Right cardiac atrium (tissue), 5 donors: ENCODE data around the gene PHC2. TPM values are rescaled to one million over a fixed set of nuclear protein-coding genes. Genes with fewer than 3 reads are reported as not detected.

Experiments
- ATAC-seq, 2 donors: fragments of 200-7000 bp; cut with Tn5 transposase; one replicate each; pipeline versions ENCODE4 v1.8.0 to v1.9.1; 2020; ENCODE audit warnings: moderate library complexity in 2 of 2, mild to moderate bottlenecking in 1 of 2
- DNase-seq, 3 donors: peaks; one replicate each; pipeline ENCODE4 v3.0.0-alpha.2; 2020
- H3K27ac ChIP-seq: one replicate; pipeline ENCODE4 v1.5.1; 2013; ENCODE audit warnings: mild to moderate bottlenecking, low read length, control low read depth, moderate library complexity
- H3K27me3 ChIP-seq: one replicate; pipeline ENCODE4 v1.6.1; 2013; ENCODE audit not compliant: control insufficient read depth, insufficient read depth
- H3K4me1 ChIP-seq: one replicate; pipeline ENCODE4 v1.6.1; 2013; ENCODE audit warnings: low read length; ENCODE audit not compliant: control insufficient read depth, insufficient read depth
- H3K4me3 ChIP-seq: one replicate; pipeline ENCODE4 v1.5.1; 2013; ENCODE audit warnings: low read length, control low read depth
- H3K9me3 ChIP-seq: one replicate; pipeline ENCODE4 v1.6.1; 2013; ENCODE audit warnings: low read length; ENCODE audit not compliant: control insufficient read depth
- WGBS: extraction: QIAGEN DNeasy Blood & Tissue Kit; methylation state at CpG from one replicate; pipeline ENCODE4 v1.1.7; 2013; 5-methylcytosine and 5-hydroxymethylcytosine counted together
- intact Hi-C, 4 donors: fragments of 100-400 bp; cut with DNase I; formaldehyde crosslinking; loops; one replicate each; pipeline versions ENCODE4 v1.11.0 to v1.14.0; 2022 to 2023
- polyA plus RNA-seq: library from polyadenylated mRNA; stranded (reverse); fragments of 200-250 nt; gene quantifications from one replicate; pipeline ENCODE4 v1.2.3, GENCODE V29; 2013
- total RNA-seq, 4 donors: library from RNA; stranded (reverse); fragmentation: NEBNext Ultra II Directional; extraction: Animal tissue kit (Norgen Biotek cat#: 25700); gene quantifications; one replicate each; pipeline ENCODE4 v1.2.1, GENCODE V29; 2021
- donor health status: healthy with polysubstance abuse.
- donor health status: DM: no; HTN: yes; CAD: no.
- donor health status: DM: no; HTN: no; CAD: no.
- donor health status: DM: no; HTN: yes; CAD: no; lungs with severe emphysema.
- donor health status: DM: yes; HTN: yes; CAD: no.

Gene PHC2
- total and polyA plus RNA-seq, 5 donors = 89.3 to 105 (median 97.5) TPM

DNA sequence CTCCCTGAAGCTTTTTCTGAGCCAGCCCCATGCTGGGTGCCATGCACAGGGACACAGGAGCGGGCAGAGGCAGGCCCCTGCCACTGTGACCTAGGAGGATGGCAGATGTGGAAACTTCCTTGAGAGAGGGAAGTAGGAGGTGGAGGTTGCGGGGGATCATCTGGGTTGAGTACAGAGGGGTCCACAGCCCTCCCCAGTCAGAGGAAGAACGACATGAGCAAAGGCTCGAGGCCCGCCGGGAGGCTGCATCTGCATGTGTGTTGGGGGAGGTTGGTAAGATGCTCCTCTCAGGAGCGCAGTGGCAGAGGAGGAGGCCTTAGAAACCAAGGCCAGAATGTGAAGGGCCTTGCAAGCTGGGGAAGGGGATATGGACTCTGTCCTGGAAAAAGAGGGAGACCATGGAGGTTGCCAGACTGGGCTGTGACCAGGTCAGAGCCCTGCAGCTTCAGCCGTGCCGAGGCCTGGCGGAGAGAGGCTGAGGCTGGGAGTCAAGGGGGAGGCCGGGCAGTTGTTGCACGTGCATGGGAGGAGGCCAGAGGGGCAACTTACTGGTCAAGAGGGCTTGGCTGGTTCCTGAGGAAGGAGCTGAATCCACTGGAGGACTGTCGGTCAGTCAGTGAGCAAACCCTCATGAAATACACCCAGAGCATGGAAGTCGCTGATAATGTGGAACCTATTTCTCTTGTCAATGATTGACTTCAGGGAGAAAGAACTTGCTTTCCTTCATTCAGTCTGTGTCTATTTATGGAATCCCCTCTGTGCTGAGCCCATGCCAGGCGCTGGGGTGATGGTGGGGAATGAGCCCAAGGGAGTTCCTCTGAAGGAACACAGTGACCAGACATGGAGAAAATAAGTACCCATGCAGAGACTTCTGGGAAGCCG, 141.7 kb downstream of the PHC2 start:
- Histone ChIP-seq H3K9me3 (no peaks in the 10 kb centered on the region), H3K4me1 (peaks cover 4% of the 10 kb centered on the region), H3K27ac (no peak overlapping the region), H3K27me3 (no peaks in the 10 kb centered on the region), H3K4me3 (no peak overlapping the region)
- 87% methylated on average over 16 of the region's 16 CpGs for WGBS
- ATAC-seq (peak; percentile 26 to 56), DNase-seq (no peak)
- intact Hi-C loops = no loop called here

DNA sequence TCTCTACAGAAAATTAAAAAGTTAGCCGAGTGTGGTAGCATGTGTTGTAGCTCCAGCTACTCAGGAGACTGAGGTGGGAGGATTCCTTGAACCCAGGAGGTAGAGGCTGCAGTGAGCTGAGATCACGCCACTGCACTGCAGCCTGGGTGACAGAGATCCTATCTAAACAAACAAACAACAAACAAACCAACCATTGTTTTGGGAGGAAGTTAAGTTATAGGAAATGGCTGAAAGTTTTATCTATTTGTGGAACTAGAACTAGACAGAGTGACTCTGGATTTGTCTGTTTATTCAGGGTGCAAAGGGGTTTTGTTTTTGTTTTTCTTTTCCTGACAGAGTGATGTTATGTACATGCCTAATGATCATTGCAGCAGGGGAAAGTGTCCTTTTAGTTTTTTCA, 143.6 kb downstream of the PHC2 start:
- Histone ChIP-seq H3K27me3 (no peaks in the 10 kb centered on the region), H3K9me3 (no peaks in the 10 kb centered on the region), H3K4me3 (no peak overlapping the region), H3K4me1 (peaks cover 4% of the 10 kb centered on the region), H3K27ac (peak overlapping the region; percentile 16)
- no peak for ATAC-seq
- intact Hi-C loops = no loop called here
- 68% methylated on average over 2 of the region's 2 CpGs for WGBS
- no peak for DNase-seq

DNA sequence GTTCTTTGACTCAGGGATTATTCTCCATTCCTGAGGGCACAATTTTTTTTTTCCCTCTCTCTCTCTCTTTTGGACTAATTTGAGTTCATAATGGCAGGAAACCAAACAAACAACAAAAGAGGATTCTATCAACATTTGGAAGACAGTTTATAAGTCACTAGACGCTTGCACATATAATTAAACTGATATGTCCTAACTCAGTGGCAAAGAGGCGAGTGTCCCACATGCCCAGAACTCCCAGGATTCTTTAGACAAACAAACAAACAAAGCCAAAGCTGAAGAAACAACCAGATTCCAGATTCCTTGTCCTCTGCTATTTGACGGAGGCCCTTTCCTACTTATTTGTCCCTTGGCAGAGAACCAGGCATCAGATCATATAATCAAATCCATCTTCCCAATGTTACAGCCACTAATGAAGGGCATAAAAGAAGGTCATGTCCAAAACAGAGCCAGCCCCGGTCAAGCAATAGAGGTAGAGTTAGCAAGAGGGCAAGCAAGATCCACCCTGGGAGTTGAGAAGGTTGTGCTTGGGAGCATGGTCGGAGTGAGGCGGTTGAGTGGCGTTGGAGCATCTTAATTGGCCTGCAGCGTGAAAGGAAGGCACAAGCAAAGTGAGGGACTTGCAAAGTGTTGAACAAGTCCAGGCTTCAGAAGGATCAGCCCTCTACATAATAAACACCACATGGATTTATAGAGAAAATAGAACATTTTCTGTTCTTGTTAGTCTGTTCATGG, 144.3 kb downstream of the PHC2 start:
- H3K4me1 ChIP-seq = peaks cover 4% of the 10 kb centered on the region
- intact Hi-C loops = no loop called here
- H3K4me3 ChIP-seq = no peak overlapping the region
- H3K27ac ChIP-seq = peak overlapping the region; percentile 16
- no peaks in the 10 kb centered on the region for H3K27me3 ChIP-seq
- no peaks in the 10 kb centered on the region for H3K9me3 ChIP-seq
- WGBS = 71% methylated on average over 8 of the region's 8 CpGs
- ATAC-seq (no peak), DNase-seq (no peak)

DNA sequence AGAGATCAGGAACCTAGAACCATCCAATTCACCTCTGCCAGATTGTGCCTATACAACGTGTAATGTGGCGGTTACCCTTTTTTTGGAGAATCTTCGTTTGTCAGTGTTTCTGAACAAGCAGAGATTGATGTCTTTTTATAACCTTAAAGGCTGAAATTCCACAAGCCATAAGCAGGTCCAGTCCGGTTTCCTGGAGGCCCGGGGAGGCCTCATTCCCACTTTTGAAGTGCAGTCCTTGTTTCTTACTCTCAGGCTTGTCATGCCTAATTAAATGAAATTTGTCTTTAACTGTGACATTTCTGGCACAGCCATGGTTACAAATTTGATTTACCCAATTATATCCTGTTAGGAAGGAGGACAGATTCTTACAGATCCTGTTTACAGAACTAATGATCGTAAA, 146.8 kb downstream of the PHC2 start:
- no peak for DNase-seq
- H3K27ac ChIP-seq = no peak overlapping the region
- H3K4me3 ChIP-seq = no peak overlapping the region
- H3K9me3 ChIP-seq = no peaks in the 10 kb centered on the region
- WGBS = 82% methylated on average over 6 of the region's 6 CpGs
- H3K27me3 ChIP-seq = no peaks in the 10 kb centered on the region
- intact Hi-C loops = no loop called here
- no peak for ATAC-seq
- H3K4me1 ChIP-seq = peaks cover 4% of the 10 kb centered on the region

DNA sequence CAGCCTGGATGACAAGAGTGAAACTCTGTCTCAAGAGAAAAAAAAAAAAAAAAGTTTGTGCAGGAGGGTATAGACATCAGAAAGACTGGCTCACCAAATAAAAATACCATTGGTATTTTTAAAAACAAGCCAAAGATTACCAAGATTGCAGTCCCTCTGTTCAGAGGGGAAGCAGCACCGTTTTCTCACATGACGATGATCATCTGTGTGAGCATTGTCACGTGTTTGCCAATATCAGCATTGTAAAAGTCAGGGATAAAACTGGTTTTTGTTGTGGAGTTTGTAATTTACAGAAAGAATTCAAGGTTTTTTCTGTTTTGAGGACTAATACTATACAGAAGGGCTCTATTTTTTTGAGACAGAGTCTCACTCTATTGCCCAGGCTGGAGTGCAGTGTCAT, 148.1 kb downstream of the PHC2 start:
- 79% methylated on average over 3 of the region's 3 CpGs for WGBS
- intact Hi-C loops = no loop called here
- no peak for ATAC-seq
- no peaks in the 10 kb centered on the region for H3K9me3 ChIP-seq
- no peaks in the 10 kb centered on the region for H3K27me3 ChIP-seq
- DNase-seq = no peak
- no peak overlapping the region for H3K4me3 ChIP-seq
- H3K4me1 ChIP-seq = peaks cover 4% of the 10 kb centered on the region
- no peak overlapping the region for H3K27ac ChIP-seq

DNA sequence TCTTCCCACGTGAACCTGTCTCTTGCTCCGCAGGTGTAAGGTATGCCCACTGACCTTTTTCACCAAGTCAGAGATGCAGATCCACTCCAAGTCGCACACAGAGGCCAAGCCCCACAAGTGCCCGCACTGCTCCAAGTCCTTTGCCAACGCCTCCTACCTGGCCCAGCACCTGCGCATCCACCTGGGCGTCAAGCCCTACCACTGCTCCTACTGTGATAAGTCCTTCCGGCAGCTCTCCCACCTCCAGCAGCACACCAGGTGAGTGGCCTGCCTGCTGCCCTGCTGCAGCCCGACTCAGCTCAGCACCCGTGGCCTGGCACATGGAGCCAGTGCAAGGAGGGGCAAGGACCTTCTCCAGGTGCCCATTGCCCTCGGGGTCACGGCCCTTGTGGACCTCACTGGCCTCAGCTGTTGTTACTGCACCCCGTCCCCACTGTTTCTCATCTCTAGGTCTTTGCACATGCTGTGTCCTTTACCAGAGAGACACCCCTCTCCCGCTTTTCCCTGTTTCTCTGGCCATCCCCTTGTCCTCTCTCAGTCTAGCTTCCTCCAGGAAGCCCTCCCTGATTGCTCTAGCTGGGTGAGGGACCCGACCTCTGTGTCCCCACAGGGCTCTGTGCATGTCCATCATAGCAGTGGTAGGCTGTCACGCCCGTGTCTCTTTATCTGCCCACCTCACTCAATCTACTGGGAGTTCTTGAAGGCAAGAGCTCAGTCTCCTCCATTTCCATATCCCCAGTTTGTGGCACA, 149.2 kb downstream of the PHC2 start:
- DNase-seq (no peak), ATAC-seq (peak in 1 of 2 donors; percentile 29)
- intact Hi-C loops = no loop called here
- 95% methylated on average over 17 of the region's 17 CpGs for WGBS
- H3K9me3 ChIP-seq = no peaks in the 10 kb centered on the region
- no peak overlapping the region for H3K4me3 ChIP-seq
- no peak overlapping the region for H3K27ac ChIP-seq
- peaks cover 3% of the 10 kb centered on the region for H3K4me1 ChIP-seq
- H3K27me3 ChIP-seq = no peaks in the 10 kb centered on the region

DNA sequence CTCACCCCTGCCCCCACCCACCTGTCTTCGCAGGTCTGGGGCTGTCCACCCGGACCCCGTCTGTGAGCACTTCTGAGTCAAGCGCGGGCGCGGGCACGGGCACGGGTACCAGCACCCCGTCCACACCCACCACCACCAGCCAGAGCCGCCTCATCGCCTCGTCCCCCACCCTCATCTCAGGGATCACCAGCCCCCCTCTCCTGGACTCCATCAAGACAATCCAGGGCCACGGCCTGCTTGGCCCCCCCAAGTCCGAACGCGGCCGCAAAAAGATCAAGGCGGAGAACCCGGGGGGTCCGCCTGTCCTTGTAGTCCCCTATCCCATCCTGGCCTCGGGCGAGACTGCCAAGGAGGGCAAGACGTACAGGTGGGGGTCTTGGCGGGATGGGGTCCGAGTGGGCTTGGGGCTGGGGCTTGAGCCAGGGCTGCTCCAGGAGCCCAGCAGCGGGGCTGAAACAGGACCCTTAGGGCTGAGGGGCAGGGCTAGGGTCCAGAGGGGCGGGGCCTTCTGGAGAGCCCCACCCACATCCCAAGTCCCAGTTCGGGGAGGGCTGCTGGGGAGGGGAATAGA, 150.7 kb downstream of the PHC2 start:
- ATAC-seq = peak; percentile 11 to 42

DNA sequence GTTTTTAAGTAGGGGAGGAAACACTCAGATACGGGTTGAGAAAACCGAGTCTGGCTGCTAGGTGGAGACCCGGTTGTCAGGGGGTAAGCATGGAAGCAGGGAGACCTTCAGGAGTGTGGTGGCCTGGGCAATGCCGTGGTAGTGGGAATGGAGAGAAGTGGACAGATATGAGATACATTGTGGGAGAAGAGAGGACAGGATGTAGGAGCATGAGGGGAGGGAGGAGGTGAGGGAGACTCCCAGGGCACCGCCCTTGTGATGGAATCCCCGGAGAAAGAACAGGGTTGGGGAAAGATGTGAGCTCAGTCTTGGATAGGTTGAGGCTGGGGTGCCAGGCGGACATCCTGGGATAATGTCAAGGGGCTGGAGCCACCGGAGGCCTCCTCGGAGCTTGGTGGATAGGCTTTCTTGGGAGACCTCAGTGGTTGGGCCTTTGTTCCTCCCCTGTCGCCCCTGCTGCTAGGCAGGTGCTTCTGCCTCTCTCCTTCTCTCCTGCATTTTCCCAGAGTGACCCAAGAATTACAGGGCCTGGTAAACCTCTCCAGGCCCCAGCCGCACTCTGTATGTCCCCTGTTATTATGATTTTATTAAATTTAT, 153.3 kb downstream of the PHC2 start:
- intact Hi-C loops = no loop called here
- Histone ChIP-seq H3K4me3 (no peak overlapping the region), H3K4me1 (no peaks in the 10 kb centered on the region), H3K27me3 (no peaks in the 10 kb centered on the region), H3K9me3 (no peaks in the 10 kb centered on the region), H3K27ac (no peak overlapping the region)
- 90% methylated on average over 11 of the region's 11 CpGs for WGBS
- ATAC-seq (no peak), DNase-seq (no peak)

More for the DNA sequence above, 150.7 kb downstream of the PHC2 start:
- 95% methylated on average over 29 of the region's 29 CpGs for WGBS
- Histone ChIP-seq H3K4me3 (no peak overlapping the region), H3K27me3 (no peaks in the 10 kb centered on the region), H3K4me1 (no peaks in the 10 kb centered on the region), H3K27ac (no peak overlapping the region), H3K9me3 (no peaks in the 10 kb centered on the region)
- intact Hi-C loops = no loop called here
- DNase-seq = no peak

DNA sequence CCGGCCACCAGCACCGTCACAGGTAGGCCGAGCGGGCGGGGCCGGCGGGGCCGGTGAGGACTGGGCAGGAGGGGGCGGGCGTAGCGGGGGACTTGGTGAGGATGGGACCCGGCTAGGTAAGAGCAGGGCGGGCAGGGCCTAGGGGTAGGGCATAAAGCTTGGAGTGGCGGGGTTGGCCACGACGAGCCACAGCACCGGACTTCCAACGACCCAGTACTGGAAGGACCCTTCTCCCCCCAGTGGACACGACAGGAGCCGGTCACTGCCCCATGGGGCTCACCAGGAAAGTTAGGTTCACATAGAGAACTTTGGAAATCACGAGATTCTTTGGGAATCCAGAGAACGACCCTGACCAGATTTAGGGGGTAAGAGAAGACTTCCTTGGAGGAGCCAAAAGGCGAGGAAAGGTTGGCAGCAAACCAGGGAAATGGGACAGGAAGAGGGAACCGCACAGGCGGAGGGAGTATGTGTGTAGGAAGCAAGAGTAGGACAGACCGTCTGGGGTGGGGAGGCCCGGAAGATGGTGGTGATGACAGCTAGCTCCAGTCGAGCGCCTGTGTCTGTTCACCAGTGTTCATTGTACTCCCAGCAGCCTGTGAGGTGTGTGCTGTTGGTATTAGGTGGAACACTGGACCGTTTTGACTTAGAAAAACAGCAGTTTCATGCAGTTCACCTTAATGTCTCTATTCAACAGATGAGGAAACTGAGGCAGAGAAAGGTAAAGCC, 154.2 kb downstream of the PHC2 start:
- 80% methylated on average over 30 of the region's 30 CpGs for WGBS
- DNase-seq (no peak), ATAC-seq (peak in 1 of 2 donors; percentile 16)
- intact Hi-C loops = no loop called here
- H3K4me1 ChIP-seq = peaks cover 4% of the 10 kb centered on the region
- no peaks in the 10 kb centered on the region for H3K9me3 ChIP-seq
- no peaks in the 10 kb centered on the region for H3K27me3 ChIP-seq
- no peak overlapping the region for H3K4me3 ChIP-seq
- no peak overlapping the region for H3K27ac ChIP-seq
